Limb (tissue), 2 donors: ENCODE data around the gene CLMP.

Experiments
- DNase-seq, 2 donors: peaks; one replicate each; pipeline ENCODE4 v3.0.0-alpha.2; 2016; ENCODE audit errors: extremely low spot score in 2 of 2

The CLMP gene

DNA sequence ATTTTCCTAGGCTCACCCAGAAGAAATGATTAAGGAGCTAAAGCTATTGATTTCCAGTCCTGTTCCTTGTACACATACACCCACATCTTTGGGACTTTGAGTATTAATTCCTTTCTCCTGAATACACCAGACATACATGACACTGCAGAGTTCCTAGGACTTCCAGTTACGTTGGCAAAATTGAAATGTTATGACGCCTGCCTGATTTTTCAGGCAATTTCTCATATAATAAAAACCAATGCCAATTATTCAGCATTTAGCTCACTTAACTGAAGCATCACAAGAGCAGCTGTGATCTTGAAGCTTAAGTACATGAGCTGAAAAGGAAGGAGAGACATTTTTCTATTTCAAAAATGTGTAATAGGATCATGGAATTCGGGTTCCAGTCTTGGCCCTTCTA is 4.5 kb downstream of the CLMP start:
- no peak for DNase-seq

DNA sequence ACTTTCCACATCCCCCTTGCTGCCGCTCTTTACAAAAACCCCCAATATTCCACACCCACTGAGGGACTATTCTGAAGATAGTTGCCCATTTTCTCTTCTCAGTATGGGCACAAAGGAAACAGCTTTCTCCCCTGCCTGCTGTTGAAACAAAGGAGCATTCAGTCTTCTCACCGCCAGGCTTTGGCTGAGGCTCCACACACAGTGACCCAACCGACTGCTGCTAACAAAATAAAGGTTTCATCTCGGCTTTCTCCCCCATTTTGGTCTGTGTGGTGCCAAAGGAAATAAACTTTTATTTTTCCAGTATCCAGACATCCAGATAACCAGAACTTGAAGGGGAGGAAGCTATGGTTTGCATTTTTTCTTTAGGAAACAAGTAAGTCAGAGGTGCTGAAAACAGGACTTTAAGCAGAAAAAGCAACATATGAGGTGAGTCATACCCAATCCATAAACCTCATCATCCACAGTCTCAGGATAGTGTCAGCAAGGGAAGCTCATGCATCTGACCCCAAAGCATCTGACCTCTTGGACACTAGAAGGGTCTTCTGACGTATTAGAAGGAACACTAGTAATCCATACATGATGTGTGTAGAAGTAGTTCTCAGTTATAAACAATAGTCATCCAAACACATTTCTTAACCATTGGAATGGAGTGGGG is 6.4 kb downstream of the CLMP start:
- DNase-seq: peak in 1 of 2 donors; percentile 48

DNA sequence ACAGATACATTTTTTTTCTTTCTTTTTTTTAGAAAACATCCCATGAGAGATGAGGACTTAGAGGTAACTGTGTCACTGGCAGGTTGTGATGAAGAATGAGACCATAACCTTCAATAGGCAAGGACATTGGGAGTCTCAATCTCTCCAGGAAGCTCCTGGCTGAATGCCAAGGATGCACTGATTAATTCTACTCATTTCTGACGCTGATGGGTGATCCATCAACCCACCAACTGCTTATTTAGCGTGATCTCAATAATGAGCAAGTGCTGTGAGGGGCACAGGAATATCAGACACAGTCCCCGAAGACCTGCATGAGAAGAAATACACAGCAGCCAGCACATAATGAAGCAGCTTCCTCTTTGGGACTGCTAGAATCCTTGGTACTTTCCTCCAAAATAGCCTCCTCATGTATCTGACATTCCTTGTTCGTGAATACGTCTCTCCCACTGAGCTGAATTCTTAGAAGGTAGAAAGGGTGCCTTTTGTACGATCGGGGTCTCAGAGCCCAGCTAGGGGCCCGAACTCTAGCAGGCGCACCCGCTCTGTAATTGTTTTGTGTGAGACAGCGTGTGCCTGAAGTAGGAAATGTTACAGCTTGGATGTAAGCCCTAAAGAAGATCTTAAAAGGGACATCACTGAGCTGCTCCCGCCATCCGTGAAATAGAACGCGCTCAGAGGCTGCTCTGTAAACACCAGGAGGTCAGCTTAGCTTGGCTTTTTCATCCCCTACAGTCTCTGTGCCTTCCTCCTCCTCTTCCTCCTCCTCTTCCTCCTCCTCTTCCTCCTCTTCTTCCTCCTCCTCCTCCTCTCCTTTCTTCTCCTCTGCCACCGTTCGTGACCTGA is 7.2 kb downstream of the CLMP start:
- DNase-seq: peak in 1 of 2 donors; percentile 50

DNA sequence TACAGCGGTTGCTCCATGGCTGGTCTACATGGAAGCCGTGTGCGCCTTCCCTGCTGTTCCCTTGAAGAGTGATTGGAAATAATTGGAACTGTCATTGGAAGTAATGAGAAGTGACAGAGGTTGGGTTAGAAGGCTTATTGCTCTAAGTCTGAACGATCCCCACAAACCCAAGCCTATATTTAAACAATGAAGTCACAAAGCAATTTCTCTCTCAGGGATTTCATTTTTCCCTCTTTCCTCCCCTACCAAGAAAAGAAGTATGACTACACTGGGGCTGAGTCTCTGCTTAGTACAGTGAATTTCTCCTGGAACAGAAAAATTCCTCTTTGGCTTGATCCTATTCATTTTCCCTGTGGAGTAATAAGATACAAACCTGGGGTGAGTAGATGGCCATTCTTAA is 7.8 kb downstream of the CLMP start:
- no peak for DNase-seq

DNA sequence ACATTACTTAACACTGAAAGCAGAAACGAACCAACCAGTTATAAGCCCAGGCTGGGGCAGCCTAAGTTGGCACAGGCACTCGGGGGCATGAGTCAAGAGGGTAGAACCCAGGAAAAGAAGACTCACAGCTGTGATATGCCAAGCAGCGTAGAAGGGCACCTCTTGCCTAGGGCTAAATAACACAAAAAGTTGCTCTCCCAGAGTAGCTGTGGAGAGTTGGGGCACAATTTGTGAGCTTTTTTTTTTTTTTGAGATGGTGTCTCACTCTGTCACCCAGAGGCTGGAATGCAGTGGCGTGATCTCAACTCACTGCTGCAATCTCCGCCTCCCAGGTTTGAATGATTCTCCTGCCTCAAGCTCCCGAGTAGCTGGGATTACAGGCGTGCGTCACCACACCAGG is 8.8 kb downstream of the CLMP start:
- no peak for DNase-seq

DNA sequence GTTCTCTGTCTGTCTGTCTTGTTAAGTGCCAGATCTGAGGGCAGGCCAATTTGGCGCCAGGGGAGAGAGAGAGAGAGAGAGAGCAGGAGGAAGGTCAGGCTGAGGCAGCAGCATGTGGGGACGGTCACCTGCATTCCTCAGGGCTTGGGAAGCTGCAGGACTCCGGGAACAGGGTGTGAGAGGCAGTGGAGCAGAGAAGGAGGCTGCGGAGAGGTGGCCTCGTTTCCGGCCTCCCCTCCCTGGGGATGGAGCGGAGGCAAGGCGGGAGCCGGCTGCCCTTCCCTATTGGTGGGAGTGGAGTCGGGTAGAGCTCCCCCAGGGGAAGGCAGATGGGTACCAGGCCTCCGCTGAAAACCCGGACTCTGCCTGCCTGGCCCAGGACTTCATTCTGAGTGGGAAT is 9.7 kb downstream of the CLMP start:
- DNase-seq: no peak

DNA sequence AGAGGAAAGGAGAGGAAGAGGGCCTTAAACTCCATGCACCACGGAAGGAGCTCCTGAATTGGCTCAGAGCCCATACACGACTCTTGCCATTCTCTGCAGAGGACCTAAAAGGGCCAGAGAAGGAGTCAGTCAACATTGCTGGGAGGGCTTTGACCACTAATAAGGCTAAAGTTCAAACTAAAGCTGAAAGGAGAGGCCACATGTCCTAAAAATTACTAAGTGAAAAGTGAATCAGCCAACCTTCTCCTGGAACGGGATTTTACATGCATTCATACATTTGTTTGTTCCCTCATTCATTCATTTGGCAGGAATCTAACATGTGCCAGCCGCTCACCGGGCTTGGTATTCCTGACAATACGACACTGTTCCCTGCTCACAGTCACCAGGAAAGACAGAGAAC is 10.5 kb downstream of the CLMP start:
- no peak for DNase-seq

DNA sequence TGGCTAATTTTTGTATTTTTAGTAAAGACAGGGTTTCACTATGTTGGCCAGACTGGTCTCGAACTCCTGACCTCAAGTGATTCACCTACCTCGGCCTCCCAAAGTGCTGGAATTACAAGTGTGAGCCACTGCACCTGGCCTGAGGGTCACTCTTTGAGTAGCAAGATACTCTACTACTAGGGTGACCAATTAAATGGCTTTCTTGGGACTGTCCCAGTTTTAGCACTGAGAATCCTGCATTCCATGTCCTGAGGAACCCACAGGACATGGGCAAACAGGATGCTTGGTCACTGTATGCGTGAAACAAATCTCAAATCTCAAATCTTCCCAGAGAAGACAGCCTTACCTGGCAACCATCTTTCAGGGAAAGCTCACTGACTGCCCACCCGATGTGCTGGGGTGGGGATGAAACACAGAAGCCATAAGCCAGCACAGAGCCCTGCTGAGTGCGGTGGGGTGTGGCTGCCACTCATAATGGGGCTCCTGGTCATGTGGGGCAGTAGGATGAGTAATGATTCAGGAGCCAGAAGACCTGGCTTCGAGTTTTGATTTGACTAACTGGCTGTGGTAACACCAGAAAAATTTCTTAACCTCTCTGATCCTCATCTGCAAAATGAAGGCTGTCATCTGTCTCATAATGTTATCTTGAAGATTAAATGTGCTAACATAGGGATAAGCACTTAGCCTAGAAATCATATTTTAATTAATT is 11.5 kb downstream of the CLMP start:
- DNase-seq: no peak

DNA sequence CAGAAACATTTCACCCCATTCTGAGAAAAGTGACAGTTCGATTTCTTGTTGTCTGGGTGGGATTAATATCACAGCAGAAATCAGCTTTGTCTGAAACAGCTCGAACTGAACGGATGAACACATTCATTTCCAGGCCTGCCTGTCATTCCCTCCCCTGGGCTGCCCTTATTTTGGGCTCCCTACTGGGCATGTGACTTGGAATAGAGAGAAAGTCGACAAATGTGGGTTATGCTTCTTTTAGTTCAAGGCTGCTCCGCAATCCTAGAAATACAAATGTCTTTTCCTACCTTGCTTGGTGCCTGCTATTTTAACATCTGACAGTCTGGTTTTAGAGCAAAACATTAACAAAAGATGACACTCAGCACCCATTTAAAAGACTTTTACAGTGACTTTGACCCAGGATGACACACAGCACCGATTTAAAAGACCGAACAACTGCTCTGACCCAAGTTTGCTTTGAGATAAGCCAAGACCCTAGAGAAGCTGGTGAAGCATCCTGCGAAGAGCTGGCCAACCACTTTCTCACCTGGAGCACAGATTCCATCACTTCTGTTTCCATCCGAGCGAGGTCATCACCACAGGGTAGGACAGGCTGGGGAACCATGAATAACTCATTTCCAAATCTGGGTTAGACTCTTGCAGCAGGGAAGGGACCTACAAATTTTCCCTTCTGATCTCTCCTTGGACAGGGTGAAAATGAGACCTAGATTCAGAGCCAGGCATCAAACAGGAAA is 13.1 kb downstream of the CLMP start:
- no peak for DNase-seq

DNA sequence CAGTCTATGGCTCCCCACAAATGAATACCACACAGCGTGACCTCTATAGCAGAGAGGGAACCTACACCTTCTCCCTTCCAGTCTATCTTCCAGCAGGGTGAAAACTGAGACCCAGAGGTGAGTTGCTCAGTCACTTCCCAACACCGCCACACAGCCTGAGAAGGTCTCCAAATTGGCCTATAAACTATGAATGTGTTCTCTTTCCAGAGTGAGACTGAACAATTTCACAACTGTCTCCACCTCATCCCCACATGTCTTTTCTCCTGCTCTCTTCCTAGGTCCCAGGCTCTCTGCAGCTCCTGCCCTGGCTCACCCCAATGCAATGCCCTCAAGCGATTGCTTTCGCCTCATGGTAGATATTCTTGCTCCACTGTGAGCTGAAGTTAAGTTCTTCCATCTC is 14.0 kb downstream of the CLMP start:
- no peak for DNase-seq

DNA sequence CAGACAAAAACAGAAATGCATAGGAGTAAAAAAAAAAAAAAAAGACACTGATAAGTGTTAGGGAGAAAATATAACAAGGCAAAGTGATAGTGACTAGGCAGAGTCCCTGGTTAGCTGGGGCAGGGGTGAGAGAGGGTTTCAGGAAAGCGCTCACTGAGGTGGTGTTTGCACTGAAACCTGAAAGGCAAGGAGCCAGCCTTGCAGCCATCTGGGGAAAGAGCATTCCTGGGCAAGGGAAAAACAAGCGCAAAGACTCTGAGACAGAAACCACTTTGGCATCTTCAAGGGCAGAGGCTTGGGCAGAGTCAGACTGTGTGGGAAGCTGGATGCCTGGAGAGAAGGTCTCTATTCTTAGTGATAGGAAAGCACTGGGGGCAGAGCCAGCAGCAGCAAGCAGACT is 14.5 kb downstream of the CLMP start:
- DNase-seq: no peak

DNA sequence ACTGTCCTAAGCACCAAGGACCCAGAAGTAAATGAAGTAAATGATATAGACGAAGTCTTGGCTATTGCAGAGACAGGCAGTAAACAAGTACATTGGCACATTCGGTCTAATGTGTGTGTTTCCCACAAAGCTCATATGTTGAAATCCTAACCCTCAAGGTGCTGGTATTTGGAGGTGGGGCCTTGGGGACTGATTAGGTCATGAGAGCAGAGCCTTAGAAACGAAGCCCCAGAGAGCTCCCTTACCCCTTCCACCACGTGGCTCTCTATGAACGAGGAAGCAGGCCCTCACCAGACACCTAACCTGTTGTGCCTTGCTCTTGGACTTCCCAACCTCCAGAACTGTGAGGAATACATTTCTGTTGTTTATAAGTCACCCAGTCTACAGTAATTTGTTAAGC is 14.9 kb downstream of the CLMP start:
- DNase-seq: no peak

DNA sequence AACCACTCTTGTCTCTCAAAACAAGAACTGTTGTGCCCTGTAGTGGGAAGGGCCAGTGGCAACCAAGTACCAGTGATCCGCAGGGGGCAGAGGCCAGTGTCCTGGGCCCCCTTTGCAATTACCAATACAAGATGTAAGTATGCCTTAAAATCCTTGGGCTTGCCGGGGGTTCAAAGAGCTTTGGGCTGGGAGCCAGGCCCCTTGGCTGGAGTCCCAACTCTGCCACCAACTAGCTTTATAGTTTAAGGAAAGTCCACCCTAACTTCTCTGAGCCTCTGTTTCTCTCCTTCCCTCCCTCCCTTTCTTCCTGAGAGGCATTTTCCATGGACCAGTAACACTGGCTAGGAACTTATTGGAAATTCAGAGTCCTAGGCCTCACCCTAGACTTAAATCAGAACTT is 15.5 kb downstream of the CLMP start:
- no peak for DNase-seq

DNA sequence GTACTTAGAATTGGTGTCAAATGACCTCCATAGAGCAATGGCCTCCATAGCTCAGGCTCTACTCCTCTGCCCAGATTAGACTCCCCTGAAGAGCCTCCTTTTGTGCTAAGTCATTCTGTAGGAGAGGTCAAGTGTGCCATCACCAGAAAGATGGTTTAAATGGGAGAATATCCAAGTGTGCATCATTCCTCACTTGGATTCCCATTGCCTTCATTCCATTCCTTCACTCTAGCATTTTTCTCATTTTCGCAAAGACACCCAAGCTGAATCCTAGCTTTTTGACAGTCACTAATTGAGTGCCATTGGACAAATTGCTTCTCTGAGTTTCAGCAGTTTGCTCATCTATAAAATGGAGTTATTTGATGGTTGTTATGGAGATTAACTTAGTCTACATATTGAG is 16.9 kb downstream of the CLMP start:
- DNase-seq: no peak

DNA sequence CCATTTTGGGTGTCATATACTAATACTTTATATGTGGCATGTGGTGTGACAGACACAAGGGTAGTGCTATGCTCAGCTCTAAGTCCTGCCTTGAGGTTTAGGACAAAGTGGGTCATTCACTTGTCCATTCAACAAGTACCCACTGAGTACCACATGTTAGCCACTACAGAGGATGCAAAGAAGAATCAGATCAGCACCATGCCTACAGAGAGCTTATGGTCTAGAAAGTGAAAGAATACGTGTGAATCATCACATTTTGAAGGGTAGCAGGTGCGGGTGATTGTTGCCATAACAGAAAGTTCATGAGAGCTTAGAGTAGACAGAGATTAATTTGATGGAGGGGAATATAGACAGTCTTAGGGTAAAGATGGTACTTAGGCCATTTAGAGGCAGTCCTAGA is 18.3 kb downstream of the CLMP start:
- DNase-seq: no peak

DNA sequence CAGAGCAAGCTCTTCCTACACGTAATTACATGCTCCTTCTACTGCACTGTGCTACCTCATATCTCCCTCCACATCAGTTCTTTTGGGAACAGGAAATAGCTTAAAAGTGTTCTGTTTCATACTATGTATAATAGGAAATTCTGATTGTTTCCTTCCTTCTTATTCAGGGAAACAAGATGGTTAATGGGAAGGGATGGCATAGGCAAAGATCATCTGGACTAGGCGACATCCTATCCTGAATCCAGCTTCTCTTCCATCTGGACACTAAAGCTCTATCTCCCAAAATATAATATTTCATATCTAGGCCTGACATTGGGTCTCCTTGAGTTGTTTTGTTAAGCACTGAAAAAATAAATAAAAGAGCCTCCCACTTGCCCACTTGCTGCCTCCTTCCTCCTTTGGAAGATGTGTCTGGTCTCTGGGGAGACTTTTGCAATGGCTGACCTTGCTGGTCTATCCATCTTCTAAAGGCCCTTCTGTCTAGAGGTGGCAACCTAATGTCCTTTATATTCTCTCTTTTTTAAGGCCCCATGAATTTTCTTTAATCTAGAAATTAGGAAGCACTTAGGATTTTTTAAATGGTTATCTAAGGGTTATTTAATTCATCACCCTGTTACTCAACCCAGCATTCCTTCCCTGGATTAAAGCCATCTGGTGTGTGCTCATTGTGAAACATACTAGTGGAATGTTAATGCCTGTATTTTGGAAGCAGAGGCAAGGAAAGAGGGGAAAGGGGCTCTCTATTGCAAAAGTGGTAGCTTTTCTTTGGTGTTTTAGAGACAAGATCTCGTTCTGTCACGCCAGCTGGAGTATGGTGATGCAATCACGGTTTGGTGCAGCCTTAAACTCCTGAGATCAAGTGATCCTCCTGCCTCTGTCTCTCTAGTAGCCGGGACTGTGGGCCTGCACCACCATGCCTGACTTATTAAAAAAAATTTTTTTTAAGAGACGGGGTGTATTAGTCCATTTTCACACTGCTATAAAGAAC is 20.6 kb downstream of the CLMP start:
- DNase-seq: peak in 1 of 2 donors; percentile 69

DNA sequence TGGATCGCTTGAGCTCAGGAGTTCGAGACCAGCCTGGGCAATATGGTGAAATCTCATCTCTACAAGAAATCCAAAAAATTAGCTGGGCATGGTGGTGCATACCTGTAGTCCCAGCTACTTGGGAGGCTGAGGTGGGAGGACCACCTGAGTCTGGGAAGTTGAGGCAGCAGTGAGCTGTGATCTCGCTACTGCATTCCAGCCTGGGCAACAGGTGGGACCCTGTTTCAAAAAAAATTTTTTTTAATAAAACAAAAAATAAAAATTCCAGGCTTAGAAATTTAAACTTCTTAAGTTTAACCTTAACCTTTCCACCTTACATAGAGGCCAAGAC is 21.2 kb downstream of the CLMP start:
- no peak for DNase-seq

DNA sequence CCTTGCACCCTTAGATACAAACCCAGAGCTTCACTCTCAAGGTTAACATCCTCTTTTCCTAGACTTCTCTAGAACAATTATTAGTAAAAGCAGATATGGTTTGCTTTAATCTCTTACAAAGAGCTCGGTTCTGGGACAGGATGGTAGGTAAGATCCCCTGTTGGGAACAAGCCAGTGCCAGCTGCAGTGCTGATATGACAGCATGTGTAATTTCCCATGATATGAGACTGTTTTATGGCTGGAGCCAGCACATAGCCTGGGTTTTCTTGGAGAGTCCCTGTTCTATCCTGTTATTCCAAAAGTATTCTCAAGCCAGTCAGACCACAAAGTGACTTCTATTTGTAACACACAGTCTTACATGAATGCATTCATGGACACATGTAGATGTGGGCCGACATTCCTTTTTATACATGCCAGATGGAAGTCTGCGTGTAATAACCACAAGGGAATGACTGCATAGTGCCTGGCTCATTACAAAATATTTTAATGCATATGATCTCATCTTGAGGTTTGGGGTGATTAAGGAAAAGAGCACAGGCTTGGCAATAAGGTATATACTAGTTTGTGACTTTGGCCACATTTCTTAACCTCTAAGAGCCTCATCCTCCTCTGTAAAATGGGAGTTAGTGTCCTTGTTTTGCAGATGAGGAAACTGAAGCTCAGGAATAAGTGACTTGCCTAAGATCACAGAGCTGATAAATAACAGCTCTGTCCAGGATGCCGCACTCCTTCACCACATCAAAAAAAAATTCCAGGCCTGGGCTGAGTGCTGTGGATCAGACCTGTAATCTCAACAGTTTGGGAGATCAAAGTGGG is 21.8 kb downstream of the CLMP start:
- peak in 1 of 2 donors; percentile 61 for DNase-seq

DNA sequence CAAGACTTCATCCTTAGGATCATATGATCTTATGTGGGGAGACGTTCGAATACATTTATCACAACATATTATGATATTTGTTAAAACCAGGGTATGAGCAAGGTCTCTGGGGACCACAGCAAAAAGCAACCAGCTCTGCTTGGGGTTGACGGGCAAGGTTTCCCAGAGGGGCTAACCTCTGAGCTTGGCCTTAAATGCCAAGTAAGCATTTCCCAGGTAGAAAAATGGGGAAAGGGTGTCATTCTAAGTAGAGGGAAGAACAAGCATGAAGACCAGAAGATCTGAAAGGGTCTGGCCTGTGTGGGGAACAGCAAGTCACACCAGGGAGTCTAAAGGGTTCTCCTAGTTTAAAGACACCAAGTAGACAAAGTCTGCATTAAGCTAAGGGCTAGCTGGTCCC is 24.1 kb downstream of the CLMP start:
- no peak for DNase-seq

DNA sequence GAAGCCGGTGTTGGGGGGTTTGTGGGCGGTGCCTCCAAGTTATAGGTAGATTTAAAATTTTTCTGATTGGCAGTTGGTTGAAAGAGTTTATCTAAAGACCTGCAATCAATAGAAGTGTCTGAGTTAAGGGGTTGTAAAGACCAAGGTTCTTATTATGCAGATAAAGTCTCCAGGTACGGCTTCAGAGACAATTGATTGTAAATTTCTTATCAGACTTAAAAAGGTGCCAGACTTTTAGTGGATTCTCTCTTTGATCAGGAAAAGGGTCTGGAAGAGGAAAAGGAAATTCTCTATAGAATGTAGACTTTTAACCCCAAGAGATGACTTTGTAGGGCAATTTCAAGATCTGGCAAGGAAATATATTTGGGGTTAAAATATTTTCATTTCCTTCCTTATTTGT is 25.2 kb downstream of the CLMP start:
- DNase-seq: no peak
